SU-DHL-6 (cell line): Measurements from ENCODE around the gene SETD2.

ENCODE experiments used
- H2AFZ ChIP-seq: fragments of 200-600 bp; sonication (generic); 2 replicates; pipeline ENCODE4 v1.6.1; 2014; ENCODE audit warnings: low read depth, mild to moderate bottlenecking, moderate library complexity, mixed read lengths, antibody characterized with exemption, low read length; ENCODE audit not compliant: severe bottlenecking
- H3F3A ChIP-seq: fragments of 200-600 bp; shearing (Covaris generic); 2 replicates; pipeline ENCODE4 v1.6.0; 2016; ENCODE audit warnings: antibody characterized with exemption, mild to moderate bottlenecking; ENCODE audit not compliant: insufficient read depth
- H3K27ac ChIP-seq: fragments of 200-600 bp; sonication (generic); 2 replicates; pipeline ENCODE4 v1.5.1; 2016; ENCODE audit warnings: low read depth, mild to moderate bottlenecking, low read length, moderate library complexity, mixed read lengths
- H3K27me3 ChIP-seq: fragments of 200-600 bp; sonication (generic), shearing (Covaris generic); 2 replicates; pipeline ENCODE4 v1.6.0; 2014; ENCODE audit warnings: mild to moderate bottlenecking, low read length
- H3K36me3 ChIP-seq: fragments of 200-600 bp; sonication (generic); 2 replicates; pipeline ENCODE4 v1.6.1; 2014; ENCODE audit warnings: mild to moderate bottlenecking, low read length, mixed read lengths
- H3K4me2 ChIP-seq: fragments of 300-600, 200-600 bp; shearing (Covaris generic), sonication (generic); 2 replicates; pipeline ENCODE4 v1.6.0; 2014; ENCODE audit warnings: low read length, low read depth, mild to moderate bottlenecking; ENCODE audit not compliant: poor library complexity, severe bottlenecking
- H3K4me3 ChIP-seq: fragments of 200-600 bp; sonication (generic); 2 replicates; pipeline ENCODE4 v1.5.1; 2014; ENCODE audit warnings: antibody characterized with exemption, low read length, mild to moderate bottlenecking, mixed read lengths; ENCODE audit not compliant: insufficient read depth, poor library complexity, severe bottlenecking
- H3K79me2 ChIP-seq: fragments of 200-600 bp; sonication (generic); 2 replicates; pipeline ENCODE4 v1.6.1; 2014; ENCODE audit warnings: mild to moderate bottlenecking, low read length, moderate library complexity; ENCODE audit not compliant: insufficient read depth
- H3K9ac ChIP-seq: fragments of 200-600 bp; sonication (generic); 2 replicates; pipeline ENCODE4 v1.7.0; 2014; ENCODE audit warnings: mild to moderate bottlenecking, low read length
- H3K9me2 ChIP-seq: fragments of 200-600 bp; sonication (generic); replicated peaks from 2 replicates; pipeline ENCODE4 v1.6.1; 2014; ENCODE audit warnings: low read length; ENCODE audit not compliant: insufficient read depth
- H3K9me3 ChIP-seq: fragments of 200-600 bp; sonication (generic); 2 replicates; pipeline ENCODE4 v1.6.1; 2014; ENCODE audit warnings: low read length, mixed read lengths; ENCODE audit not compliant: insufficient read depth
- H4K20me1 ChIP-seq: fragments of 200-600 bp; sonication (generic); 2 replicates; pipeline ENCODE4 v1.6.1; 2014; ENCODE audit warnings: low read depth, mild to moderate bottlenecking, antibody characterized with exemption, low read length, moderate library complexity, mixed read lengths
- EZH2phosphoT487 ChIP-seq: fragments of 200-600 bp; sonication (generic), shearing (Covaris generic); conservative IDR thresholded peaks from 2 replicates; pipeline ENCODE4 v1.6.1; 2018; ENCODE audit warnings: mild to moderate bottlenecking, antibody characterized with exemption, low read length, moderate library complexity, mixed read lengths
- TF ChIP-seq, protein P1 (sequence below): fragments of 200-600 bp; sonication (generic); IDR thresholded peaks from one replicate; pipeline ENCODE4 v1.5.1; 2017; ENCODE audit warnings: antibody characterized with exemption, mild to moderate bottlenecking, low read length, moderate library complexity; ENCODE audit not compliant: insufficient read depth, poor library complexity, severe bottlenecking

The SETD2 gene

DNA sequence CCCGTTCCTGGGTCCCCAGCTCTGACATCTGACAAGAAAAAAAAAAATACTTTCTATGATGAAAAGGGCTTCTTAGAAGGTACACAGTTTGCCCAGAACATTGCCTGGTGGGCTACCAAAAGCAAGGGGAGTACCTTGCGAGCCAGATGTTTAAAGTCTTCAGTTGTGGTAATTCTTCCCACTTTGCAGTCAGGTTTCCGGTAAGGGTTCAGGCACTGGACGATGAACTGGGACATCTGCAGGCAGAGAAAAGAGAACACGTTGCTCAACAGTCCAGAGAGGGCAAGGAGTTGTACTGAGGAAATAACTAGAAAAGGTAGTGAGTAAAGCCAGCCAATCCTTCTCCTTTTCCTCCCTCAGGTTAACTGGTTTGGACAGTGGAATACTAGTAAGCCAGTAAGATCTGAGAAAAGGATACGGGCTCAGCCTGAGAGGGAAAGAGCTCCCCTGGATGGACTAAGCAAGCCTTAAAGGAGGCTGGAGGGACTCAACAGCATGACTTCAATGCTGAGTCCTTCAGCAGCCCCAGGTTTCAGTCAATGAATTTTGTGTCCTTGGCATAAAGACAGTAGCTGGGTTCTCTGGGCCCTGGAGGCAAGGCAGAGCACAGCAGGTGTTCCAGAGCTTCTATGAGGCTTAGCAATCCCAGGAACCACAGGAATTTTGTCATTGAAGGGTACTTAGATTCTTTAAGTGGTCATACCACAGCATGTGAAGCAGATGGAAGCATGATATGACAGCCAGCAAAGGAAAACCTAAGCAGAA, 146.2 kb downstream of the SETD2 start:
- Histone ChIP-seq H3K9me2 (no peaks in the 10 kb centered on the region), H3K79me2 (no peaks in the 10 kb centered on the region; the same call in 1 of the 2 replicates), H3K27me3 (no peaks in the 10 kb centered on the region), H3K4me3 (no peak overlapping the region), H3K36me3 (peaks cover 5% of the 10 kb centered on the region; the same call in 1 of the 2 replicates), H3K27ac (no peak overlapping the region), H2AFZ (no peak overlapping the region), H3K9ac (no peak overlapping the region), H3K4me2 (no peak overlapping the region), H3K9me3 (no peaks in the 10 kb centered on the region), H4K20me1 (no peaks in the 10 kb centered on the region), H3F3A (no peaks in the 10 kb centered on the region)
- no peak for TF ChIP-seq EZH2phosphoT487
- TF ChIP-seq, protein P1, sequence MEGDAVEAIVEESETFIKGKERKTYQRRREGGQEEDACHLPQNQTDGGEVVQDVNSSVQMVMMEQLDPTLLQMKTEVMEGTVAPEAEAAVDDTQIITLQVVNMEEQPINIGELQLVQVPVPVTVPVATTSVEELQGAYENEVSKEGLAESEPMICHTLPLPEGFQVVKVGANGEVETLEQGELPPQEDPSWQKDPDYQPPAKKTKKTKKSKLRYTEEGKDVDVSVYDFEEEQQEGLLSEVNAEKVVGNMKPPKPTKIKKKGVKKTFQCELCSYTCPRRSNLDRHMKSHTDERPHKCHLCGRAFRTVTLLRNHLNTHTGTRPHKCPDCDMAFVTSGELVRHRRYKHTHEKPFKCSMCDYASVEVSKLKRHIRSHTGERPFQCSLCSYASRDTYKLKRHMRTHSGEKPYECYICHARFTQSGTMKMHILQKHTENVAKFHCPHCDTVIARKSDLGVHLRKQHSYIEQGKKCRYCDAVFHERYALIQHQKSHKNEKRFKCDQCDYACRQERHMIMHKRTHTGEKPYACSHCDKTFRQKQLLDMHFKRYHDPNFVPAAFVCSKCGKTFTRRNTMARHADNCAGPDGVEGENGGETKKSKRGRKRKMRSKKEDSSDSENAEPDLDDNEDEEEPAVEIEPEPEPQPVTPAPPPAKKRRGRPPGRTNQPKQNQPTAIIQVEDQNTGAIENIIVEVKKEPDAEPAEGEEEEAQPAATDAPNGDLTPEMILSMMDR, result no peak

DNA sequence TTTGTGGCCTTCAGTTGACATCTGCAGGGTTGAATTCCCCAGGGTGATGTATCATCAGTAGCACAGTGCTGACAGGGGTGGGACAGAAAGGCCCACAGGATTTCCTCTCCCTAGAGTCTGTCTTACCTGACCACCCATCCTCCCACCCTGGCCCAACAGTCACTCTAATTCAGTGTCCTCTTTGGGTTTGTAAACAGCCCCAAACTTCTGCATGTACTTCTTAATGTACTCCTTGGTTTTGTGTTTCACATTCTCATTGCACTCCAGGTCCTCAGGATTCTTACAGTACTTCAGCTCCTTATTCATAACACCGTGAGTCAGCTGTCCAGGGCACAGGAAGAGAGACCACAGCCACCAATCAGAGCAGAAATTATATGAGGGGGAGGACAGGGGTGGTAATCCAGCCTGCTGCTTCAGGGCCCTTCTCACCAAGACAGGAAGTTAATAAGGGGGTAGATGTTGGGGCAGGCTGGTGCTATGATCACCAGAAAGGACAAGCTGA, 146.9 kb downstream of the SETD2 start:
- no peak overlapping the region for H3K4me3 ChIP-seq
- H3K9ac ChIP-seq, result no peak overlapping the region
- H3K27ac ChIP-seq, result no peak overlapping the region
- no peak overlapping the region for H3K4me2 ChIP-seq
- H3K9me2 ChIP-seq, result no peaks in the 10 kb centered on the region
- H3F3A ChIP-seq, result peaks cover under 1% of the 10 kb centered on the region; the same call in 1 of the 2 replicates
- no peak for TF ChIP-seq EZH2phosphoT487
- TF ChIP-seq, protein P1, result no peak
- H3K36me3 ChIP-seq, result peaks cover 5% of the 10 kb centered on the region; the same call in 1 of the 2 replicates
- no peaks in the 10 kb centered on the region for H4K20me1 ChIP-seq
- no peak overlapping the region for H2AFZ ChIP-seq
- no peaks in the 10 kb centered on the region for H3K9me3 ChIP-seq
- H3K27me3 ChIP-seq, result no peaks in the 10 kb centered on the region
- no peaks in the 10 kb centered on the region; the same call in 1 of the 2 replicates for H3K79me2 ChIP-seq

DNA sequence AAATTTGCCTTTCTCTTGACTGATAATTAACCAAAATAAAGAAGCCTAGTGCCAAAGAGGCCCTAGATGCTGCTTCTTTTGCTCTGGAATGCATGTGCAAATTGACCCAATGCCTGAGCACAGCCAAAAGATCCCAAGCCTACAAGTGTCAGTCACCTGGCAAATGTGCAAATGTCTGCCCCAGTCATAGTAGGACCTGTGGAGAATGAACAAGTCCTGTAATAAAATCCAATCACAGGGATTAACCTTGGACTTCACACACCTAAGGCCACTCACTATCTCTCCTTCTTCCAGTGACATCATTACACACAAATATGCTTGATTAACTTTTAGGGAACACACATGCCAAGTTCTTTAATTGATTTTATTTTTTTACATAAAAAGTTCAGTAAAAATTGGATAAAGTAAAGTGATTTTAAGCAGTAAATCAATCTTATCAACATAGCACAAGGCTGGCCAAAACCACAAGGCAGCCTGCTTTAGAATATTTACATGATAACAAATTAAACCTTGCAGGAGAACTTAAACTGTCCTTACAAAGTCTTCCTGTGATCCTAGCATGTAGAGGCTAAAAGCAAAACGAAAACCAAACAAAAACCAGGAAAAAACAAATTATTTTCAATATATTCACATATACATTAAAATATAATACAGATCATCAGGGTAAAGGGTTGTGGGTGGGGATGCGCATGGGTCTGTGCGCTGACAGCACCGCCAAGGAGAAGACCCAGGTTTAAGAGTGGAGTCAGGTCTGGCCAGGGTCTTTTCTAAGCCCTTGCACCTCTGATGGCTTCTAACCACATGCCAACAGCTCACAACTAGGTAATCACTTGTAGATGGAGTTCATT, 147.6 kb downstream of the SETD2 start:
- H3K9ac ChIP-seq, result no peak overlapping the region
- H4K20me1 ChIP-seq, result no peaks in the 10 kb centered on the region
- peaks cover 5% of the 10 kb centered on the region; the same call in 1 of the 2 replicates for H3K36me3 ChIP-seq

More for the DNA sequence above, 147.6 kb downstream of the SETD2 start:
- Histone ChIP-seq H3K4me3 (no peak overlapping the region), H3K27ac (no peak overlapping the region), H3K9me3 (no peaks in the 10 kb centered on the region), H3K9me2 (no peaks in the 10 kb centered on the region), H3K27me3 (no peaks in the 10 kb centered on the region), H3F3A (peaks cover 7% of the 10 kb centered on the region), H3K79me2 (no peaks in the 10 kb centered on the region; the same call in 1 of the 2 replicates), H2AFZ (no peak overlapping the region), H3K4me2 (no peak overlapping the region)
- TF ChIP-seq, protein P1, result no peak
- no peak for TF ChIP-seq EZH2phosphoT487
